Measurements from ENCODE around the gene MRPS22. TPM values are rescaled to one million over a fixed set of nuclear protein-coding genes. Genes with fewer than 3 reads are reported as not detected.
A peak's percentile ranks its signal among the peaks of the same experiment; 100 is the strongest.
"Not testable (repeated sequence)": the region's sequence is repeated elsewhere in the genome, so short reads cannot be mapped to it uniquely, and the experiment has no call there.

MRPS22 gene
- total RNA-seq, 1 donor from 2014 or later: 45.3 TPM

DNA sequence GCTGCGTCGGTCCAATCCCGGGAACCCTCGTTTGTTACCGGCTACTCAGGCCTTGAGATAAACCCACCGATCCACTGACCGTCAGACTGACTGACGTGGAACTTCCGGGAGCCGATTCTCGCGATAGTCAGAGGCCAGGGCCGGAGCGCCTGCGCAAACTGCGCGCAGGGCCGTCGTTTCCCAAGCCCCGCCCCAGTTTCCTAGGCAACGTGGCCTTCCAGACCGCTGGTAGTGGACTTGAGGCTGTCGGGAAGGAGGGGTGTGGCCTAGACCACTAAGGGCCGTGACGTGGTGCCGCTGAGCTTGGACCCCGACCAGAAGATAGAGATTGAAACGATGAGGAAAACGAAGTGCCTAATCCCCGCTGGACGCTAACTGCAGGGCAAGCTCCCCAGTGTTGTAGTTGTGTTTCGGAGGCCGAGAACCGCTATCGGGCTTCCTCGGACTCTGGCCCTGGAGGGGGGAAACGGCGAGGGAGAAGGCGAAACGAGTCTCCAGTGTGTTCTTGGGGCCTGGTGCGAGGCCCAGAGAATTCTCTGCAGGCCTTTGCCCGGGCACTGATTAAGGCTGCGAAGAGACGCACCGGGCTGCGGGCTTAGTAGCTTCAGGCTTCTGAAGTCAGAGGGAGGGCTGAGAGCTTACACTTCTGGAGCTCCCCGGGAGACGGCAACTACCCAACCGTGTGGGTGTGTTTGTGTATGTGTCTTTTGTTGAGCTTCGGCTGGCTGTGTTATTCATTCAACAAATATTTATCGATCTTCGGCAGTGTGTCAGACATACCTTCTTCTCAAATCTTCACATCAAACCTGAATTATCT, 45.9 kb downstream of the MRPS22 start, which contains the start of gene COPB2:
Gene COPB2, minus strand, starts transcription at position 96 of the 817 bp plus-strand sequence. CDS start 97 bp downstream, outside the sequence.
- Mint-ChIP-seq H3K4me3 (peak within 1 kb of the TSS; percentile 98), H3K27me3 (ENCODE audit: low read depth) (no peaks in the 10 kb centered on the region), H3K27ac (ENCODE audit: unreplicated experiment) (peak within 1 kb of the TSS; percentile 99), H3K36me3 (ENCODE audit: low read depth) (no peaks in the 10 kb centered on the region), H3K4me1 (peaks cover 47% of the 10 kb centered on the region), H3K9me3 (no peaks in the 10 kb centered on the region)
- TF ChIP-seq CTCF (conservative IDR thresholded peaks at IDR 0.05): no peak
- DNase-seq (ENCODE audit: low read depth, low spot score): peak; percentile 99

DNA sequence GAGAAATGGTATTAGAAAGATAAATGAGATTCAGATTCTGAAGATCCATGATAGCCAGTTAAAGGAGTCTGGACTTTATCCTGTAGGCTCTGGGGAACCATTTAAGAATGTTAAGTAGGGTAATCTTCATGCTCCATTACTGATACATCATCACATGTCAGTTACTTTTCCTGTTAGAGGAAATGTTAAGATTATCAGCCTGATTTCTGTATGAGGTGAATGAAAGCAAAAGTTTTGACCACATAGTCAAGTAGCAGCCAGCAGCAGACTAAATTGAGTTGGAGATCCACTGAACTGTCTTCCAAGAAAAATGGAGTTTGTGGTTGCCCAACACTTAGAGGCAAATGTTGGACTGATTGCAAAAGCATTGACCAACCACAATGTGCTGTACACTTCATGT, 50.3 kb downstream of the MRPS22 start:
- Mint-ChIP-seq H3K9me3 (no peaks in the 10 kb centered on the region), H3K27me3 (ENCODE audit: low read depth) (no peaks in the 10 kb centered on the region), H3K36me3 (ENCODE audit: low read depth) (peaks cover under 1% of the 10 kb centered on the region), H3K4me1 (peaks cover 19% of the 10 kb centered on the region), H3K27ac (ENCODE audit: unreplicated experiment) (no peak overlapping the region), H3K4me3 (no peak overlapping the region)
- DNase-seq (ENCODE audit: low read depth, low spot score): no peak
- TF ChIP-seq CTCF (conservative IDR thresholded peaks at IDR 0.05): no peak

DNA sequence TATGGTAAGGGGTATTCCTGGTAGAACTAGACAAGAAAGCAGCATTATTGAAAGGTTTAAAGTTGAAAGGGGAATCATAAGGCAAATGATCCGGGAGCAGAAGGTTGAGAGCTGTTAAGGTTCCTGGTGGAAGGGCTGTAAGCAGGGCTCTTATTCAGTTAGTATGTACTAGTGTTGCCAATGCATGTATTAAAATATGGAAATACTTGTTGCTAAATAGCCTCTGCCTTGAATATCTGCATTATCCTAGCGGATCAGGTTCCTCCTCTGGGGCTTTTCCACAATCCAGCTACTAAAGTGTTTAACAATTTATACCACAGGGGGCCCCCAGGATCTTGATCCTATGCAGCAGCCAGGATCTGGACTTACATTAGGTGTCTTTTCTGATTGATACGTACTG, 52.9 kb downstream of the MRPS22 start:
- no peak for DNase-seq (ENCODE audit: low read depth, low spot score)
- H3K4me3 Mint-ChIP-seq: no peak overlapping the region
- no peaks in the 10 kb centered on the region for H3K9me3 Mint-ChIP-seq
- TF ChIP-seq CTCF (conservative IDR thresholded peaks at IDR 0.05): no peak
- H3K27me3 Mint-ChIP-seq (ENCODE audit: low read depth): no peaks in the 10 kb centered on the region
- peaks cover 16% of the 10 kb centered on the region for H3K36me3 Mint-ChIP-seq (ENCODE audit: low read depth)
- no peak overlapping the region for H3K27ac Mint-ChIP-seq (ENCODE audit: unreplicated experiment)
- no peaks in the 10 kb centered on the region for H3K4me1 Mint-ChIP-seq

GRCh38 chr3:139401155-139401554, 57.3 kb downstream of the MRPS22 start:
- H3K4me1 Mint-ChIP-seq; DNase-seq (ENCODE audit: low read depth, low spot score); H3K27me3 Mint-ChIP-seq (ENCODE audit: low read depth); H3K27ac Mint-ChIP-seq (ENCODE audit: unreplicated experiment); H3K4me3 Mint-ChIP-seq: not testable (repeated sequence)
- Mint-ChIP-seq H3K9me3 (peaks cover 18% of the 10 kb centered on the region), H3K36me3 (ENCODE audit: low read depth) (peaks cover 58% of the 10 kb centered on the region)

Other genes starting within 250 kb of the MRPS22 start
- 113 and 114 TPM in 2 replicates for gene COPB2, start 45.6 kb downstream of the MRPS22 start, total RNA-seq
- not detected in 2 replicates for gene RBP2, start 132.5 kb downstream of the MRPS22 start, total RNA-seq
- 97.8 and 105 TPM in 2 replicates for gene RBP1, start 195.7 kb downstream of the MRPS22 start, total RNA-seq